HepG2 (cell line): ENCODE measurements around the gene HIPK3. TPM values are rescaled to one million over a fixed set of nuclear protein-coding genes. Genes with fewer than 3 reads are reported as not detected.

Experiments used
- CREB1 ChIP-seq, 2 experiments: fragments of 450-650 bp in 1 of 2; IDR thresholded peaks; 2 replicates each; pipeline ENCODE4 v1.6.1; 2016 to 2017; ENCODE audit warnings: control low read depth in 1 of 2, mild to moderate bottlenecking in 1 of 2, missing compliant biosample characterization in 1 of 2, missing genetic modification characterization in 1 of 2
- DNMT1 ChIP-seq: sonication (generic); formaldehyde crosslinking; IDR thresholded peaks from 2 replicates; pipeline ENCODE4 v1.5.1; 2020; ENCODE audit warnings: mild to moderate bottlenecking, missing genetic modification reagents
- EEA1 ChIP-seq: sonication (generic); formaldehyde crosslinking; IDR thresholded peaks from 2 replicates; pipeline ENCODE4 v1.5.1; 2020; ENCODE audit warnings: mild to moderate bottlenecking, missing genetic modification reagents, borderline replicate concordance
- JUND ChIP-seq: sonication (generic); formaldehyde crosslinking; IDR thresholded peaks from 2 replicates; pipeline ENCODE4 v1.8.0; 2022; ENCODE audit warnings: mild to moderate bottlenecking, missing genetic modification reagents
- MTA1 ChIP-seq: sonication (generic); formaldehyde crosslinking; IDR thresholded peaks from 2 replicates; pipeline ENCODE4 v1.4.0; 2020; ENCODE audit warnings: missing genetic modification reagents, mild to moderate bottlenecking, borderline replicate concordance
- MZF1 ChIP-seq: sonication (generic); formaldehyde crosslinking; IDR thresholded peaks from 2 replicates; pipeline ENCODE4 v1.8.1; 2023; ENCODE audit warnings: mild to moderate bottlenecking, missing genetic modification reagents, borderline replicate concordance
- PHF21A ChIP-seq: sonication (generic); formaldehyde crosslinking; IDR thresholded peaks from 2 replicates; pipeline ENCODE4 v1.5.0; 2020; ENCODE audit warnings: mild to moderate bottlenecking, missing genetic modification reagents
- SNAPC5 ChIP-seq: sonication (generic); formaldehyde crosslinking; IDR thresholded peaks from 2 replicates; pipeline ENCODE4 v1.8.1; 2023; ENCODE audit warnings: mild to moderate bottlenecking, missing genetic modification reagents, borderline replicate concordance
- XBP1 ChIP-seq: sonication (generic); formaldehyde crosslinking; IDR thresholded peaks from 2 replicates; pipeline ENCODE4 v1.5.0; 2020; ENCODE audit warnings: missing genetic modification reagents
- ZFP1 ChIP-seq: IDR thresholded peaks from 2 replicates; pipeline ENCODE4 v1.6.1; 2016
- ZNF235 ChIP-seq: sonication (generic); formaldehyde crosslinking; IDR thresholded peaks from 2 replicates; pipeline ENCODE4 v1.8.1; 2023; ENCODE audit warnings: mild to moderate bottlenecking, missing genetic modification reagents, borderline replicate concordance
- ZNF251 ChIP-seq: sonication (generic); formaldehyde crosslinking; IDR thresholded peaks from 2 replicates; pipeline ENCODE4 v1.9.0; 2021; ENCODE audit warnings: mild to moderate bottlenecking, missing genetic modification reagents
- ZNF34 ChIP-seq: sonication (generic); formaldehyde crosslinking; IDR thresholded peaks from 2 replicates; pipeline ENCODE4 v1.4.0; 2020; ENCODE audit warnings: mild to moderate bottlenecking, missing genetic modification reagents, borderline replicate concordance
- ZNF460 ChIP-seq: sonication (generic); formaldehyde crosslinking; IDR thresholded peaks from 2 replicates; pipeline ENCODE4 v1.5.1; 2020; ENCODE audit warnings: missing genetic modification reagents, mild to moderate bottlenecking, borderline replicate concordance
- ZNF501 ChIP-seq: sonication (generic); formaldehyde crosslinking; IDR thresholded peaks from 2 replicates; pipeline ENCODE4 v1.5.1; 2020; ENCODE audit warnings: mild to moderate bottlenecking, moderate library complexity, missing genetic modification reagents
- ZNF563 ChIP-seq: sonication (generic); formaldehyde crosslinking; IDR thresholded peaks from 2 replicates; pipeline ENCODE4 v1.8.0; 2022; ENCODE audit warnings: mild to moderate bottlenecking, moderate library complexity, missing genetic modification reagents
- ZNF598 ChIP-seq: sonication (generic); formaldehyde crosslinking; IDR thresholded peaks from 2 replicates; pipeline ENCODE4 v1.5.1; 2020; ENCODE audit warnings: mild to moderate bottlenecking, missing genetic modification reagents, borderline replicate concordance
- ZSCAN9 ChIP-seq: IDR thresholded peaks from 2 replicates; pipeline ENCODE4 v1.6.1; 2016; ENCODE audit warnings: borderline replicate concordance
- polyA plus RNA-seq, 8 experiments: library from polyadenylated mRNA; depleted of rRNA in 3 of 8; stranded (reverse) in 7 of 8; unstranded in 1 of 8; fragments of >200 nt; fragmentation: Illumina TruSeq in 4 of 8; extraction: Trizol in 4 of 8; gene quantifications; 2 replicates each; pipeline versions ENCODE4 v1.2.1 to v1.2.3, GENCODE V29; 2011 to 2016; ENCODE audit warnings: low read depth in 4 of 8, missing spikeins in 1 of 8, mixed read lengths in 1 of 8; ENCODE audit not compliant: insufficient read depth in 1 of 8
- total RNA-seq, 5 experiments: library from RNA; depleted of rRNA; stranded (reverse); fragments of >200 nt; fragmentation: Illumina TruSeq; extraction: Trizol; gene quantifications; 2 replicates each; pipeline ENCODE4 v1.2.3, GENCODE V29; 2016; ENCODE audit warnings: low read depth in 1 of 5
- TF ChIP-seq, protein P1 (sequence below): sonication (generic); formaldehyde crosslinking; IDR thresholded peaks from 2 replicates; pipeline ENCODE4 v1.5.0; 2020; ENCODE audit warnings: mild to moderate bottlenecking, missing genetic modification reagents
- TF ChIP-seq, protein P2 (sequence below): sonication (generic); formaldehyde crosslinking; IDR thresholded peaks from 2 replicates; pipeline ENCODE4 v1.4.0; 2020; ENCODE audit warnings: low read depth, missing genetic modification reagents

The HIPK3 gene
- total and polyA plus RNA-seq, 2 of the 13 experiments (the other 11 are each of a cell fraction or from before 2014, with no cell fraction given), result 20.5 to 44.3 TPM

DNA sequence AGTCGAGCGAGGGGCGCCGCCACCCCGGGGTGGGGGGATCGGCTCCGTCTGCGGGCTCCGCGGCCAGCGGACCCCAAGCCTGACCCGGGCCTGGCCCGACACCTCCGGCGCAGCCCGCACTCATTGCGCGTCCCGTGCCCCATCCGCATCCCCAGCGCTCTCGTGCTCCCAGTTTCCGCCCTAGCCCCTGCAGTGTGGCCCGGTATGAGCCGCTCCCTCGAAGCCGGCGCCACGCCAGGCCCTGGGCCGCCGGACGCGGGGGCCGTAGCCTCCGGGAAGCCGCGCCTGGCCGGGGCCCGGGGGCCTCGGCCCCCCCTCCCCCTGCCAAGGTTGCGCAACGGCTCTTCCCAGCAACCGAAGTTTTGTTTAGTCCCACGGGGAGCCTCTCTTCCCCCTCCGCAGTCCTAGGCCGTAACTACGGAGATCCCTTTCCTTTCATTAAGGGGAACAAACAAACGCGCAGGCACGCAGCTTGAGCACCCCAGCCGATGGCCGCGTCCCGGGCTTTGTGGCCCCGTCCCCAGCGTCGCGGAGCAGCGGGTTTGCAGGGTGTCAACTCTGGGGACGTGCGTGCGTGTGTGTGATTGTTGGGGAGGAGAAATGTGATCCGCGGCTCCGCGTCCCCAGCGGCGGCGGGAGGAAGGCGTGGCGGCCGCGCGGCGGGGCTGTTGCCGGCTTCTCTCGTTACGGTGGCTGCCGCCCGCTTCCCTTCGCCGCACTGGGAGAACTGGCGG, 883 bp downstream of the HIPK3 start (continued):
- TF ChIP-seq SNAPC5 (no peak), JUND (CRISPR knock-in tag) (no peak), MTA1 (peak; percentile 80; the same call in 1 of the 2 replicates), ZNF235 (CRISPR knock-in tag) (0 out of 2 replicates have a peak, but pooled peaks have one; percentile 15), ZNF460 (CRISPR knock-in tag) (no peak), ZNF501 (CRISPR knock-in tag) (peak; percentile 41; the same call in 1 of the 2 replicates), ZNF34 (0 out of 2 replicates have a peak, but pooled peaks have one; percentile 8), PHF21A (CRISPR knock-in tag) (peak; percentile 51), ZSCAN9 (no peak), ZNF563 (CRISPR knock-in tag) (no peak; the same call in none of the 2 replicates), CREB1 (IDR thresholded peaks at IDR 0.05) (no peak), CREB1 (CRISPR knock-in tag; IDR thresholded peaks at IDR 0.05) (0 out of 2 replicates have a peak, but pooled peaks have one; percentile 25), EEA1 (CRISPR knock-in tag) (no peak), ZNF251 (no peak; the same call in 1 of the 2 replicates), DNMT1 (peak; percentile 92; the same call in 1 of the 2 replicates), XBP1 (CRISPR knock-in tag) (no peak), MZF1 (CRISPR knock-in tag) (no peak), ZNF598 (no peak), ZFP1 (CRISPR knock-in tag) (0 out of 2 replicates have a peak, but pooled peaks have one; percentile 9)
- TF ChIP-seq, protein P1, sequence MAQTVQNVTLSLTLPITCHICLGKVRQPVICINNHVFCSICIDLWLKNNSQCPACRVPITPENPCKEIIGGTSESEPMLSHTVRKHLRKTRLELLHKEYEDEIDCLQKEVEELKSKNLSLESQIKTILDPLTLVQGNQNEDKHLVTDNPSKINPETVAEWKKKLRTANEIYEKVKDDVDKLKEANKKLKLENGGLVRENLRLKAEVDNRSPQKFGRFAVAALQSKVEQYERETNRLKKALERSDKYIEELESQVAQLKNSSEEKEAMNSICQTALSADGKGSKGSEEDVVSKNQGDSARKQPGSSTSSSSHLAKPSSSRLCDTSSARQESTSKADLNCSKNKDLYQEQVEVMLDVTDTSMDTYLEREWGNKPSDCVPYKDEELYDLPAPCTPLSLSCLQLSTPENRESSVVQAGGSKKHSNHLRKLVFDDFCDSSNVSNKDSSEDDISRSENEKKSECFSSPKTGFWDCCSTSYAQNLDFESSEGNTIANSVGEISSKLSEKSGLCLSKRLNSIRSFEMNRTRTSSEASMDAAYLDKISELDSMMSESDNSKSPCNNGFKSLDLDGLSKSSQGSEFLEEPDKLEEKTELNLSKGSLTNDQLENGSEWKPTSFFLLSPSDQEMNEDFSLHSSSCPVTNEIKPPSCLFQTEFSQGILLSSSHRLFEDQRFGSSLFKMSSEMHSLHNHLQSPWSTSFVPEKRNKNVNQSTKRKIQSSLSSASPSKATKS (CRISPR knock-in tag), result no peak
- TF ChIP-seq, protein P2, sequence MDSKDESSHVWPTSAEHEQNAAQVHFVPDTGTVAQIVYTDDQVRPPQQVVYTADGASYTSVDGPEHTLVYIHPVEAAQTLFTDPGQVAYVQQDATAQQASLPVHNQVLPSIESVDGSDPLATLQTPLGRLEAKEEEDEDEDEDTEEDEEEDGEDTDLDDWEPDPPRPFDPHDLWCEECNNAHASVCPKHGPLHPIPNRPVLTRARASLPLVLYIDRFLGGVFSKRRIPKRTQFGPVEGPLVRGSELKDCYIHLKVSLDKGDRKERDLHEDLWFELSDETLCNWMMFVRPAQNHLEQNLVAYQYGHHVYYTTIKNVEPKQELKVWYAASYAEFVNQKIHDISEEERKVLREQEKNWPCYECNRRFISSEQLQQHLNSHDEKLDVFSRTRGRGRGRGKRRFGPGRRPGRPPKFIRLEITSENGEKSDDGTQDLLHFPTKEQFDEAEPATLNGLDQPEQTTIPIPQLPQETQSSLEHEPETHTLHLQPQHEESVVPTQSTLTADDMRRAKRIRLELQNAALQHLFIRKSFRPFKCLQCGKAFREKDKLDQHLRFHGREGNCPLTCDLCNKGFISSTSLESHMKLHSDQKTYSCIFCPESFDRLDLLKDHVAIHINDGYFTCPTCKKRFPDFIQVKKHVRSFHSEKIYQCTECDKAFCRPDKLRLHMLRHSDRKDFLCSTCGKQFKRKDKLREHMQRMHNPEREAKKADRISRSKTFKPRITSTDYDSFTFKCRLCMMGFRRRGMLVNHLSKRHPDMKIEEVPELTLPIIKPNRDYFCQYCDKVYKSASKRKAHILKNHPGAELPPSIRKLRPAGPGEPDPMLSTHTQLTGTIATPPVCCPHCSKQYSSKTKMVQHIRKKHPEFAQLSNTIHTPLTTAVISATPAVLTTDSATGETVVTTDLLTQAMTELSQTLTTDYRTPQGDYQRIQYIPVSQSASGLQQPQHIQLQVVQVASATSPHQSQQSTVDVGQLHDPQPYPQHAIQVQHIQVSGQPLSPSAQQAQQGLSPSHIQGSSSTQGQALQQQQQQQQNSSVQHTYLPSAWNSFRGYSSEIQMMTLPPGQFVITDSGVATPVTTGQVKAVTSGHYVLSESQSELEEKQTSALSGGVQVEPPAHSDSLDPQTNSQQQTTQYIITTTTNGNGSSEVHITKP (CRISPR knock-in tag), result no peak
